Peyer's patch (tissue), 4 donors: ENCODE results near the gene FAM20C. TPM values are rescaled to one million over a fixed set of nuclear protein-coding genes. Genes with fewer than 3 reads are reported as not detected.

Source experiments
- DNase-seq, 3 donors: peaks; one replicate each; pipeline ENCODE4 v3.0.0-alpha.2; 2017 to 2019
- H3K27ac ChIP-seq, 4 donors: fragments of 200-600 bp; sonication (generic); one replicate each; pipeline ENCODE4 v1.5.1; 2016 to 2019
- H3K27me3 ChIP-seq, 2 donors: fragments of 200-600 bp; sonication (generic); one replicate each; pipeline ENCODE4 v1.5.1; 2019
- H3K36me3 ChIP-seq, 3 donors: fragments of 200-600 bp; sonication (generic); one replicate each; pipeline ENCODE4 v1.5.1; 2016 to 2019
- H3K4me1 ChIP-seq, 4 donors: fragments of 200-600 bp; sonication (generic); one replicate each; pipeline ENCODE4 v1.5.1; 2016 to 2019
- H3K4me3 ChIP-seq, 4 donors: fragments of 200-600 bp; sonication (generic); 1 replicate in 3 of 4; 2 replicates in 1 of 4; pipeline ENCODE4 v1.5.1; 2016 to 2019; ENCODE audit warnings: mild to moderate bottlenecking in 1 of 4
- H3K9me3 ChIP-seq, 4 donors: fragments of 200-600 bp; sonication (generic); one replicate each; pipeline ENCODE4 v1.5.1; 2016 to 2019; ENCODE audit warnings: mild to moderate bottlenecking in 1 of 4
- CTCF ChIP-seq, 6 experiments: fragments of 450-650 bp in 4 of 6; fragments of 200-600 bp in 2 of 6; sonication (generic) in 1 of 6; IDR thresholded peaks; one replicate each; pipeline ENCODE4 v1.5.1; 2017 to 2019; ENCODE audit warnings: antibody characterized with exemption in 6 of 6, mild to moderate bottlenecking in 3 of 6, moderate library complexity in 1 of 6
- POLR2A ChIP-seq, 2 donors: fragments of 450-650 bp; IDR thresholded peaks; one replicate each; pipeline ENCODE4 v1.5.1; 2017; ENCODE audit warnings: antibody characterized with exemption in 2 of 2, mild to moderate bottlenecking in 2 of 2, moderate library complexity in 2 of 2
- total RNA-seq, 4 donors: library from RNA; depleted of rRNA; stranded (reverse); fragments of >200 nt; gene quantifications; one replicate each; pipeline ENCODE4 v1.1.0, GENCODE V29; 2016

The FAM20C gene
- total RNA-seq, 4 donors from 2014 or later, result 46.4 to 66.0 (median 53.8) TPM

GRCh38 chr7:259191-259505 is 66.8 kb downstream of the FAM20C start:
- no peaks in the 10 kb centered on the region for H3K4me1 ChIP-seq

GRCh38 chr7:259751-260405 is 67.5 kb downstream of the FAM20C start:
- TF ChIP-seq CTCF (IDR thresholded peaks at IDR 0.05) (no peak), POLR2A (IDR thresholded peaks at IDR 0.05) (no peak)

More at GRCh38 chr7:259191-259505, 66.8 kb downstream of the FAM20C start:
- Histone ChIP-seq H3K9me3 (peaks cover 0 to 14% (median 4%) of the 10 kb centered on the region in 4 donors), H3K36me3 (peaks cover 0 to 54% (median 6%) of the 10 kb centered on the region in 3 donors), H3K4me3 (no peak overlapping the region), H3K27ac (no peak overlapping the region), H3K27me3 (no peaks in the 10 kb centered on the region)
- peak in 1 of 3 donors; percentile 33 for DNase-seq
- TF ChIP-seq CTCF (IDR thresholded peaks at IDR 0.05) (no peak), POLR2A (IDR thresholded peaks at IDR 0.05) (no peak)

GRCh38 chr7:260441-261281 is 68.3 kb downstream of the FAM20C start:
- Histone ChIP-seq H3K9me3 (peaks cover 0 to 15% (median 4%) of the 10 kb centered on the region in 4 donors), H3K36me3 (peaks cover 0 to 49% (median 6%) of the 10 kb centered on the region in 3 donors), H3K4me3 (no peak overlapping the region), H3K27me3 (no peaks in the 10 kb centered on the region), H3K27ac (no peak overlapping the region), H3K4me1 (peaks cover 0 to 6% (median 0%) of the 10 kb centered on the region in 4 donors)
- TF ChIP-seq POLR2A (IDR thresholded peaks at IDR 0.05) (no peak), CTCF (IDR thresholded peaks at IDR 0.05) (peak in 2 of 6 experiments; percentile 12)
- peak in 1 of 3 donors; percentile 63 for DNase-seq

More at GRCh38 chr7:259751-260405, 67.5 kb downstream of the FAM20C start:
- Histone ChIP-seq H3K9me3 (peaks cover 0 to 15% (median 4%) of the 10 kb centered on the region in 4 donors), H3K36me3 (peaks cover 0 to 52% (median 6%) of the 10 kb centered on the region in 3 donors), H3K27ac (no peak overlapping the region), H3K4me3 (no peak overlapping the region), H3K27me3 (no peaks in the 10 kb centered on the region), H3K4me1 (peaks cover 0 to 2% (median 0%) of the 10 kb centered on the region in 4 donors)
- DNase-seq, result peak in 1 of 3 donors; percentile 36

- Histone ChIP-seq H3K36me3 (peaks cover 0 to 40% (median 6%) of the 10 kb centered on the region in 3 donors), H3K4me3 (no peak overlapping the region), H3K27me3 (no peaks in the 10 kb centered on the region), H3K27ac (no peak overlapping the region), H3K9me3 (peaks cover 0 to 15% (median 4%) of the 10 kb centered on the region in 4 donors), H3K4me1 (peaks cover 0 to 6% (median 0%) of the 10 kb centered on the region in 4 donors)
- TF ChIP-seq CTCF (IDR thresholded peaks at IDR 0.05), result no peak
- TF ChIP-seq POLR2A (IDR thresholded peaks at IDR 0.05), result no peak
- DNase-seq, result peak in 1 of 3 donors; percentile 42
These were observed 69.2 kb downstream of the FAM20C start for GRCh38 chr7:261341-262250.

- Histone ChIP-seq H3K36me3 (peaks cover 0 to 33% (median 6%) of the 10 kb centered on the region in 3 donors), H3K4me3 (no peak overlapping the region), H3K9me3 (peaks cover 0 to 15% (median 4%) of the 10 kb centered on the region in 4 donors), H3K27me3 (no peaks in the 10 kb centered on the region), H3K4me1 (peaks cover 0 to 6% (median 0%) of the 10 kb centered on the region in 4 donors), H3K27ac (no peak overlapping the region)
- TF ChIP-seq CTCF (IDR thresholded peaks at IDR 0.05) (no peak), POLR2A (IDR thresholded peaks at IDR 0.05) (no peak)
- DNase-seq, result no peak
These were observed 69.8 kb downstream of the FAM20C start for GRCh38 chr7:262251-262572.
